Stomach (tissue), 9 donors: ENCODE measurements around the gene STOX1. TPM values are rescaled to one million over a fixed set of nuclear protein-coding genes. Genes with fewer than 3 reads are reported as not detected.
A peak's percentile ranks its signal among the peaks of the same experiment; 100 is the strongest.
"Not testable (repeated sequence)": the region's sequence is repeated elsewhere in the genome, so short reads cannot be mapped to it uniquely, and the experiment has no call there.

Experiments
- DNase-seq, 2 donors: peaks; one replicate each; pipeline versions ENCODE4 v3.0.0 to v3.0.0-alpha.2; 2013 to 2019
- H3K27ac ChIP-seq, 5 donors: fragments of 200-600 bp in 4 of 5; sonication (generic) in 4 of 5; one replicate each; pipeline ENCODE4 v1.5.1; 2013 to 2019; ENCODE audit warnings: mild to moderate bottlenecking in 1 of 5, moderate library complexity in 1 of 5
- H3K27me3 ChIP-seq, 3 donors: fragments of 200-600 bp; sonication (generic); one replicate each; pipeline ENCODE4 v1.5.1; 2017 to 2019; ENCODE audit warnings: mixed run types in 1 of 3
- H3K36me3 ChIP-seq, 4 donors: fragments of 200-600 bp; sonication (generic); 1 replicate in 3 of 4; 2 replicates in 1 of 4; pipeline ENCODE4 v1.5.1; 2016 to 2019
- H3K4me1 ChIP-seq, 4 donors: fragments of 200-600 bp; sonication (generic); one replicate each; pipeline ENCODE4 v1.5.1; 2016 to 2019
- H3K4me3 ChIP-seq, 4 donors: fragments of 200-600 bp; sonication (generic) in 3 of 4; one replicate each; pipeline ENCODE4 v1.5.1; 2016 to 2019; ENCODE audit warnings: mild to moderate bottlenecking in 1 of 4
- H3K9me3 ChIP-seq, 4 donors: fragments of 200-600 bp; sonication (generic); one replicate each; pipeline ENCODE4 v1.5.1; 2016 to 2019
- EP300 ChIP-seq: sonication (generic); formaldehyde crosslinking; IDR thresholded peaks from one replicate; pipeline ENCODE4 v1.6.1; 2017; ENCODE audit warnings: antibody characterized with exemption
- POLR2A ChIP-seq, 4 donors: fragments of 450-650 bp; IDR thresholded peaks; one replicate each; pipeline ENCODE4 v1.6.1; 2016; ENCODE audit warnings: antibody characterized with exemption in 4 of 4, control low read depth in 2 of 4, mild to moderate bottlenecking in 1 of 4, moderate library complexity in 1 of 4
- POLR2AphosphoS5 ChIP-seq, 3 donors: sonication (generic); formaldehyde crosslinking; IDR thresholded peaks; one replicate each; pipeline ENCODE4 v1.6.1; 2016; ENCODE audit warnings: antibody characterized with exemption in 3 of 3
- WGBS, 5 donors: extraction: QIAGEN DNeasy Blood & Tissue Kit in 3 of 5; methylation state at CpG; one replicate each; pipeline versions ENCODE4 v1.1.5 to v1.1.7; 2013 to 2018; 5-methylcytosine and 5-hydroxymethylcytosine counted together
- intact Hi-C: fragments of 100-400 bp; cut with DNase I; formaldehyde crosslinking; loops from one replicate; pipeline ENCODE4 v1.15.1; 2023; ENCODE audit warnings: low total_unique reads
- polyA plus RNA-seq, 3 donors: library from polyadenylated mRNA; stranded (reverse); fragments of 200-250 nt; gene quantifications; one replicate each; pipeline ENCODE4 v1.2.3, GENCODE V29; 2013
- total RNA-seq, 5 donors: library from RNA; depleted of rRNA; stranded (reverse); fragments of >200 nt; gene quantifications; one replicate each; pipeline versions ENCODE4 v1.1.0 to v1.2.3, GENCODE V29; 2014 to 2016
- TF ChIP-seq, protein P1 (sequence below), 7 experiments: fragments of 450-650 bp in 4 of 7; fragments of 200-600 bp in 3 of 7; sonication (generic) in 3 of 7; IDR thresholded peaks; one replicate each; pipeline ENCODE4 v1.5.1; 2016 to 2019; ENCODE audit warnings: antibody characterized with exemption in 7 of 7, control low read depth in 2 of 7, mild to moderate bottlenecking in 1 of 7
- donor health status: healthy with polysubstance abuse.
- donor health status: Bipolar disorder and iron deficiency.
- donor health status: healthy.

STOX1 gene
- total and polyA plus RNA-seq, 8 donors, result 1.2 to 13.8 (median 3.4) TPM

DNA sequence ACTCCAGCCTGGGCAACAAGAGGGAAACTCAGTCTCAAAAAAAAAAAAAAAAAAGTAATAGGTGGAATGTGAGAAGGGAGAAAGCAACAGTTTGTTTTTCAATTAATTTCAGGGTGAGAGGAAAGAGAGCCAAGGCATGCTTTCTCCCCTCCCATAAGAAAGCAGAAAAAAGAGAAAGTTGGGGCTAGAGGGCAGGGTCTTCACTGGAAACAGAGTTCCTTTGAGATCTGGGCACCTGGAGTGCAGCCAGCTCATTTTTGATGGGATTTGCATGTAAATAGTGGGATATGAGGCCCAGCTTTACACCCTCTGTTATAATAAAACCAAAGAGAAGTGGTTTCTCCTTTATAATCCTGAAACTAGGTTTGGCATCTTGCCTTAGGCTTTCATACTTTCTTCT is 13.8 kb upstream of the STOX1 start:
- no peak overlapping the region for H3K27ac ChIP-seq
- H3K27me3 ChIP-seq, result no peaks in the 10 kb centered on the region
- H3K36me3 ChIP-seq, result no peaks in the 10 kb centered on the region
- peak in 1 of 2 donors; percentile 7 for DNase-seq
- no peak overlapping the region for H3K4me3 ChIP-seq
- intact Hi-C loops, result no loop called here
- no peaks in the 10 kb centered on the region for H3K9me3 ChIP-seq
- TF ChIP-seq, protein P1, sequence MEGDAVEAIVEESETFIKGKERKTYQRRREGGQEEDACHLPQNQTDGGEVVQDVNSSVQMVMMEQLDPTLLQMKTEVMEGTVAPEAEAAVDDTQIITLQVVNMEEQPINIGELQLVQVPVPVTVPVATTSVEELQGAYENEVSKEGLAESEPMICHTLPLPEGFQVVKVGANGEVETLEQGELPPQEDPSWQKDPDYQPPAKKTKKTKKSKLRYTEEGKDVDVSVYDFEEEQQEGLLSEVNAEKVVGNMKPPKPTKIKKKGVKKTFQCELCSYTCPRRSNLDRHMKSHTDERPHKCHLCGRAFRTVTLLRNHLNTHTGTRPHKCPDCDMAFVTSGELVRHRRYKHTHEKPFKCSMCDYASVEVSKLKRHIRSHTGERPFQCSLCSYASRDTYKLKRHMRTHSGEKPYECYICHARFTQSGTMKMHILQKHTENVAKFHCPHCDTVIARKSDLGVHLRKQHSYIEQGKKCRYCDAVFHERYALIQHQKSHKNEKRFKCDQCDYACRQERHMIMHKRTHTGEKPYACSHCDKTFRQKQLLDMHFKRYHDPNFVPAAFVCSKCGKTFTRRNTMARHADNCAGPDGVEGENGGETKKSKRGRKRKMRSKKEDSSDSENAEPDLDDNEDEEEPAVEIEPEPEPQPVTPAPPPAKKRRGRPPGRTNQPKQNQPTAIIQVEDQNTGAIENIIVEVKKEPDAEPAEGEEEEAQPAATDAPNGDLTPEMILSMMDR (IDR thresholded peaks at IDR 0.05), result no peak
- TF ChIP-seq EP300 (no peak), POLR2AphosphoS5 (IDR thresholded peaks at IDR 0.05) (no peak), POLR2A (IDR thresholded peaks at IDR 0.05) (no peak)
- no peaks in the 10 kb centered on the region for H3K4me1 ChIP-seq

DNA sequence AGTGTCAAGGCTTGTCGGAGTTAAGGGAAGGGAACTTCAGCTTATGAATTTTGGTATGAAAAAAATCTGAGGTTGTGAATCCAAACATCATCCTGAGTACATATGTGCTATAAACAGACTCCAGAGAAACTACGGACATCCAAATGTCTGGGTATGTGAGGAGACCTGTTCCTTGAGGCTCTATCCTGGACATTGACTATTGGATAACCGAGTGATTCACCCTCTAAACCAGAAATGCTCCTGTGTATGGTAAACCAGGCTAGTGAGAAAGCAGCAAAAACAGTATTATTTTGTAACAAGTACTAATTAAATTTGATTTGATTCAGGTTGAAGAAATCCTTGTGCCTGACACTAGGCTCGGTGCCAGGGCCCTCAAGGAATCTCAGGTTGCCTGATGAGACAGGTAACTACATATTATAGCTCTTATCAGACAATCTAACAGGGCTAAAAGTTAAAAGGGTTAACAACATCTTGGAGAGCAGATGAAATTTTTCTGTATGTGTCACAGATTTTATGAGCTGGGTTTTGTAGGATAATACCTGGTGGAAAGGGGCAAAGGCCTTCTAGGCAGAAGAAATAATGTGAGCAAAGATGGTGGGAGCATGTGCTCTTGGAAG is 10.4 kb upstream of the STOX1 start:
- DNase-seq, result no peak
- WGBS, 5 donors, result 58 to 73% (median 69%) methylated on average over 4 of the region's 4 CpGs
- Histone ChIP-seq H3K9me3 (no peaks in the 10 kb centered on the region), H3K27ac (no peak overlapping the region), H3K36me3 (no peaks in the 10 kb centered on the region), H3K4me3 (no peak overlapping the region), H3K27me3 (no peaks in the 10 kb centered on the region), H3K4me1 (no peaks in the 10 kb centered on the region)
- intact Hi-C loops, result no loop called here
- TF ChIP-seq, protein P1 (IDR thresholded peaks at IDR 0.05), result no peak
- TF ChIP-seq POLR2AphosphoS5 (IDR thresholded peaks at IDR 0.05) (no peak), POLR2A (IDR thresholded peaks at IDR 0.05) (no peak), EP300 (no peak)

DNA sequence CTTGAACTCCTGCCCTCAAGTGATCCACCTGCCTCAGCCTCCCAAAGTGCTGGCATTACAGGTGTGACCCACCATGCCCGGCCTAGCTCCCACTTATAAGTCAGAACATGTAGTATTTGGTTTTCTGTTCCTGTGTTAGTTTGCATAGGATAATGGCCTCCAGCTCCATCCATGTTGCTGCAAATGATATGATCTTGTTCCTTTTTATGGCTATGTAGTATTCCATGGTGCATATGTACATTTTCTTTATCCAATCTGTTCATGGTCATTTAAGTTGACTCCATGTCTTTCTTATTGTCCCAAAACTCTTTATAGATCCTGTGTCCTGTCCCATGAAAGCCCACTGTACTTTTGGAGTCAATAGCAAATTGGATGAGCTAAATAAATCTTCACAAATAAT is 7.0 kb upstream of the STOX1 start:
- H3K4me1 ChIP-seq, DNase-seq, H3K27ac ChIP-seq, H3K4me3 ChIP-seq, intact Hi-C loops, H3K27me3 ChIP-seq, H3K9me3 ChIP-seq, H3K36me3 ChIP-seq: not testable (repeated sequence)
- WGBS, 5 donors, result 91 to 100% (median 94%) methylated on average over 1 of the region's 1 CpG

DNA sequence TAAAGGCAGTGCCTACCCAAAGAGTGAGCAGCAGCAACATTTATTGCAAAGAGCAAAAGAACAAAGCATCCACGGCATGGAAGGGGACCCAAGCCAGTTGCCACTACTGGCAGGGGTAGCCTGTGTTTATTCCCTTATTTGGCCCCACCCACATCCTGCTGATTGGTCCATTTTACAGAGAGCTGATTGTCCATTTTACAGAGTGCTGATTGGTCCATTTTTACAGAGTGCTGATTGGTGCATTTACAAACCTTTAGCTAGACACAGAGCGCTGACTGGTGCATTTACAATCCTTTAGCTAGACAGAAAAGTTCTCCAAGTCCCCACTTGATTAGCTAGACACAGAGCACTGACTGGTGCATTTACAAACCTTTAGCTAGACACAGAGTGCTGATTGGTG is 4.7 kb upstream of the STOX1 start:
- H3K4me3 ChIP-seq, DNase-seq, intact Hi-C loops, H3K27me3 ChIP-seq, H3K36me3 ChIP-seq, H3K9me3 ChIP-seq, H3K27ac ChIP-seq: not testable (repeated sequence)
- H3K4me1 ChIP-seq, result peaks cover 6 to 11% (median 9%) of the 10 kb centered on the region in 4 donors
- WGBS, 5 donors, result 79 to 97% (median 93%) methylated on average over 2 of the region's 2 CpGs

DNA sequence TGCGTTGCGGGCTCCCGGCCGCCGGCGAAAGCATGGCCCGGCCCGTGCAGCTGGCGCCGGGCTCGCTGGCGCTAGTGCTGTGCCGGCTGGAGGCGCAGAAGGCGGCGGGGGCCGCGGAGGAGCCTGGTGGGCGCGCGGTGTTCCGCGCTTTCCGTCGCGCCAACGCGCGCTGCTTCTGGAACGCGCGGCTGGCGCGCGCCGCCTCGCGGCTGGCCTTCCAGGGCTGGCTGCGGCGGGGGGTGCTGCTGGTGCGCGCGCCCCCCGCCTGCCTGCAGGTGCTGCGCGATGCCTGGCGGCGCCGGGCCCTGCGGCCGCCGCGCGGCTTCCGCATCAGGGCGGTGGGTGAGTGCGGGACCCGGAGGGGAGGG is 245 bp downstream of the STOX1 start:
- intact Hi-C loops, H3K36me3 ChIP-seq, DNase-seq, H3K9me3 ChIP-seq: not testable (repeated sequence)
- H3K4me3 ChIP-seq, result peak overlapping the region; percentile 61 to 81 (median 70)
- H3K4me1 ChIP-seq, result peaks cover 6 to 22% (median 15%) of the 10 kb centered on the region in 4 donors
- H3K27ac ChIP-seq, result peak overlapping the region in 3 of 5 donors; percentile 37 to 82 (median 77)
- peaks cover 0 to 12% (median 0%) of the 10 kb centered on the region in 3 donors for H3K27me3 ChIP-seq
- WGBS, 5 donors, result 0 to 1% (median 0%) methylated on average over 10 to 14 of the region's 58 CpGs; no CpG with 5 or more reads in 1 of the 5 donors

DNA sequence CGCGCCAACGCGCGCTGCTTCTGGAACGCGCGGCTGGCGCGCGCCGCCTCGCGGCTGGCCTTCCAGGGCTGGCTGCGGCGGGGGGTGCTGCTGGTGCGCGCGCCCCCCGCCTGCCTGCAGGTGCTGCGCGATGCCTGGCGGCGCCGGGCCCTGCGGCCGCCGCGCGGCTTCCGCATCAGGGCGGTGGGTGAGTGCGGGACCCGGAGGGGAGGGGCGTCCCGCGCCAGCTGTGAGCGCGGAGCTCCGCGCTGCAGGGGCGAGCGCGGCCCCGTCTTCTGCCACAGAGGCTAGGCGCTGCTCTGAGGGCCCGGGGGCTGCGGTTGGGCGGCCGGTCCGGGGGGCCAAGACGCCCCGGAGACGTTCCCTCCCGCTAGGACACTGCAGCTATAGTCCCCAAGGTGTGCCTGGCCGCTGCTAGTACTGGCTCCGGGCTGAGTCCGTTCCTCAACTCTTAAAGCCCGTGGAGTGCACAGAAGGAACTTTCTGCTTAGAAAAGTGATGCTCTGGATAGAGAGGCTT is 811 bp downstream of the STOX1 start:
- Histone ChIP-seq H3K4me1 (peaks cover 6 to 22% (median 15%) of the 10 kb centered on the region in 4 donors), H3K27ac (peak overlapping the region in 2 of 5 donors; percentile 27 to 55), H3K27me3 (peaks cover 0 to 11% (median 0%) of the 10 kb centered on the region in 3 donors), H3K4me3 (peak overlapping the region; percentile 56 to 63 (median 58))
- intact Hi-C loops, H3K36me3 ChIP-seq, H3K9me3 ChIP-seq: not testable (repeated sequence)
- DNase-seq, result peak in 1 of 2 donors; percentile 62
- 0 to 2% (median 1%) methylated on average over 8 to 32 of the region's 59 CpGs for WGBS, 5 donors
